ENCODE data around the gene CNN3. TPM values are rescaled to one million over a fixed set of nuclear protein-coding genes. Genes with fewer than 3 reads are reported as not detected.

CNN3 gene
- total and polyA plus RNA-seq, 8 donors = 239 to 326 (median 277) TPM

DNA sequence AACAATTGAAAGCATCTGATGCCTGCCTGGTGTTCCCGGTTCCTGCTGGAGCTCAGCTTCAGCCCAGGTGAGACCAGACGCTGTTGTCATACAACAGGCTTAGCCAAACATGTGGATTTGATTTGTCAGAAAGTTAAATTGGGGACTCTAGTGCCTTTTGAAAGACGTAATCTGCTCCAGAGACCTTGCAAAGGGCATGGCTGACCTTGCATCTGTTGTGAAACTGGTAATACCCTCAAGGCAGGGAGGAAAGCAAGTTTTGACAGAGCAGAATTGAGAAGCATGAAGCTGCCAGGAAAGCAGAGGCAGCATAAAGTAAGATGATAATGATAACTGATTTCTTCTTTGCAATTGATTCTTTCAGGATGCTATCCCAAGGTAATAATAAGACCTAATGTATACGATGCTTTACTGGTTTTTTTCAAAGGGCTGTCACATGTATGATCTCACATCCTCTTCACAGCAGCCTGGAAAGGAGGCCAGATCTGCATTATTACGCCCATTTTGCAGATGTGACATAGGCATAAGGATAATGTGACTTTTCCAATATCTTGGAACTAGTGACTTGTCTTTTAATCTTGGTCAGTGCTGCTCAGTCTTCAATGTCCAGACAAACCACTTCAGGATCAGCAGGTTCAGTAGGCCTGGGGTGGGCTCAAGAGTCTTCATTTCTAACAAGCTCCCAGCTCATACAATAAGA is 24.7 kb upstream of the CNN3 start:
- ATAC-seq = no peak

DNA sequence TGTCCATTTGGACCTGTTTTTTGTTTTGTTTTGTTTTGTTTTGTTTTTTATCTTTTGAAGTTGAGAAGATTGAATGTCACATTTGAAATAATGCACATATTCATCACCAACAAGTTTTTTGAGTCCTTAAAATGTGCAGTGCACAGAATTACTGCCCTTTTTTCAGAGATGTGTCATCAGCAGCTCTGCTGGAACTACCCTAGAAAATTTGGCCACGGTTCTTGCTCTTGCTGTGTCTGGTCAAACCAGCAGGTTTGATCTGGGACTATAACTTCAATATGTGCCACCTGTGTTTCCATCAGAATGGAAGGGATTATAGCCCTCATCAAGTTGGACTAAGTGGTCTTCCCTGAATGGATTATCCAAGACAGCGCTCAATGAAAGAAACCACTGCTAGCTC is 24.1 kb upstream of the CNN3 start:
- intact Hi-C loops (cut with DNase I) = no loop called here
- Histone ChIP-seq H3K4me3 (no peak overlapping the region), H3K36me3 (no peaks in the 10 kb centered on the region), H3K27me3 (no peaks in the 10 kb centered on the region), H3K27ac (no peak overlapping the region), H3K4me1 (peaks cover 0 to 9% of the 10 kb centered on the region in 2 donors), H3K9me3 (no peaks in the 10 kb centered on the region)
- TF ChIP-seq, protein P1, sequence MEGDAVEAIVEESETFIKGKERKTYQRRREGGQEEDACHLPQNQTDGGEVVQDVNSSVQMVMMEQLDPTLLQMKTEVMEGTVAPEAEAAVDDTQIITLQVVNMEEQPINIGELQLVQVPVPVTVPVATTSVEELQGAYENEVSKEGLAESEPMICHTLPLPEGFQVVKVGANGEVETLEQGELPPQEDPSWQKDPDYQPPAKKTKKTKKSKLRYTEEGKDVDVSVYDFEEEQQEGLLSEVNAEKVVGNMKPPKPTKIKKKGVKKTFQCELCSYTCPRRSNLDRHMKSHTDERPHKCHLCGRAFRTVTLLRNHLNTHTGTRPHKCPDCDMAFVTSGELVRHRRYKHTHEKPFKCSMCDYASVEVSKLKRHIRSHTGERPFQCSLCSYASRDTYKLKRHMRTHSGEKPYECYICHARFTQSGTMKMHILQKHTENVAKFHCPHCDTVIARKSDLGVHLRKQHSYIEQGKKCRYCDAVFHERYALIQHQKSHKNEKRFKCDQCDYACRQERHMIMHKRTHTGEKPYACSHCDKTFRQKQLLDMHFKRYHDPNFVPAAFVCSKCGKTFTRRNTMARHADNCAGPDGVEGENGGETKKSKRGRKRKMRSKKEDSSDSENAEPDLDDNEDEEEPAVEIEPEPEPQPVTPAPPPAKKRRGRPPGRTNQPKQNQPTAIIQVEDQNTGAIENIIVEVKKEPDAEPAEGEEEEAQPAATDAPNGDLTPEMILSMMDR (IDR thresholded peaks at IDR 0.05) = no peak
- DNase-seq (no peak), ATAC-seq (no peak)

More for the DNA sequence above, 24.7 kb upstream of the CNN3 start:
- TF ChIP-seq, protein P1 (IDR thresholded peaks at IDR 0.05) = no peak
- no peak overlapping the region for H3K27ac ChIP-seq
- peaks cover 0 to 9% of the 10 kb centered on the region in 2 donors for H3K4me1 ChIP-seq
- H3K27me3 ChIP-seq = no peaks in the 10 kb centered on the region
- DNase-seq = no peak
- intact Hi-C loops (cut with DNase I) = no loop called here
- no peak overlapping the region for H3K4me3 ChIP-seq
- H3K36me3 ChIP-seq = no peaks in the 10 kb centered on the region
- H3K9me3 ChIP-seq = no peaks in the 10 kb centered on the region

DNA sequence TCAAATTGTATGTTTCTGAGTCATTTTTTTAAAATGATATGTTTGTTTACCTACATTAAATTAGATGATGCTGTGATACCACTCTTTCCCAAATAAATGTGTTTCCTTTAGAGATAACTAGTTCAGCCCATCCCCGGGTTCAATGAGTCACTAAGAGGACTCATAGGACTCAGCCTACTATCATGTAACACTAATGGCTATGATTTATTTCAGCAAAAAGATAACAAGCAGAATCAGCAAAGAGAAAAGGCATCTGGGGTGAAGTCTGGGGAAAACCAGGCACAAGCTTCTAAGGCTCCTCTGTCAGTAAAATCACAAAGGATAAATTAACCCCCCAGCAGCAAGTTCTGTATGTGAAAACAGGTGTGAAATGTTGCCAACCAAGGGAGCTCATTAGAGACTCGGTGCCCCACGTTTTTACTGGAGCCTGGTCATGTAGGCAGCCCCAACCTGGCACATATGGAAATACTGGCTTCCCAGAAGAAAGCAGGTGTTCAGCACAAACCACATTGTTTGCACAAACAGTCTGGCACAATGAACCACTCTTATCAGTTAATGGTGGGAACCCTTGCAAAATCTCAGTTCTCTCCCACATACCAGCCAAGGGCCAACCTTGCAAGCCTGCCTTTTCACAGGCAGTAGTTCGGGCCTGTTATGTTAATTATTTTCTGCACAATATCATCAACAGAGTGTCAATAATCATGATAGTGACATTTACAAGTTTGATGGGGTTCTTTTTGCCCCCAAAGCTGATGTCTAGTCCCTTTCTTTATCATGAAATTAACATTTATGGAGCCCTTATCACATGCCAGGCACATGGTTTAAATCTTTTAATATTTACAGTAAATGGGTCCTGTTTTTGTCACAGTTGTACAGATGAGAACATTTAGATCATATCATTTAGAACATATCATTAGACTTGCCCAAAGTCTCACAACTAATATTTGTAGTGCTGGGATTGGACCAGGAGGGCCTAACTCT is 23.1 kb upstream of the CNN3 start:
- H3K27me3 ChIP-seq = no peaks in the 10 kb centered on the region
- ATAC-seq (peak; percentile 80), DNase-seq (no peak)
- H3K27ac ChIP-seq = no peak overlapping the region
- intact Hi-C loops (cut with DNase I) = no loop called here
- peaks cover 0 to 8% of the 10 kb centered on the region in 2 donors for H3K4me1 ChIP-seq
- H3K36me3 ChIP-seq = no peaks in the 10 kb centered on the region
- no peak overlapping the region for H3K4me3 ChIP-seq
- no peaks in the 10 kb centered on the region for H3K9me3 ChIP-seq
- TF ChIP-seq, protein P1 (IDR thresholded peaks at IDR 0.05) = no peak

DNA sequence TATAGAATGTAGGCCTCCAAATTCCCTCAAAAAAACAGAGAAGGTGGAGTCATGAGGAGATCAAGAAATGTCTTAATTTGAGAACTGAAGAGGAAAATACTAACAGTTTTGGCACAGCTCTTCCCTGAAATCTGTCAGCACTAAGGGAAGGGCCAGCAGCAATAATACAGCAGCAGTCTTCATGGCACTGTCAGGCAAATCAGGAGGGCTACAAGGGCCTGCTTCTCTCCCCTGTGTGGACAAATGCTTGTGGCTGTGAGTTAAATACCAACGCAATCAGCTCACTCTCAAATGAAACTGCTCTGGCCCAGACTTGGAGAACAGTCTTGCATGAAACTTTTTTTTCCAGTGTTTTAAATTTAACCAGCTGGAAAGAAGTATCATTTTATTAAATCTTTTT is 20.5 kb upstream of the CNN3 start:
- H3K27ac ChIP-seq = peak overlapping the region in 1 of 2 donors; percentile 62
- TF ChIP-seq, protein P1 (IDR thresholded peaks at IDR 0.05) = no peak
- ATAC-seq = peak; percentile 74
- no peak overlapping the region for H3K4me3 ChIP-seq
- H3K36me3 ChIP-seq = no peaks in the 10 kb centered on the region
- peak in 1 of 4 donors; percentile 30 for DNase-seq
- no peaks in the 10 kb centered on the region for H3K9me3 ChIP-seq
- no peaks in the 10 kb centered on the region for H3K27me3 ChIP-seq
- H3K4me1 ChIP-seq = peaks cover 0 to 5% of the 10 kb centered on the region in 2 donors
- intact Hi-C loops (cut with DNase I) = no loop called here

DNA sequence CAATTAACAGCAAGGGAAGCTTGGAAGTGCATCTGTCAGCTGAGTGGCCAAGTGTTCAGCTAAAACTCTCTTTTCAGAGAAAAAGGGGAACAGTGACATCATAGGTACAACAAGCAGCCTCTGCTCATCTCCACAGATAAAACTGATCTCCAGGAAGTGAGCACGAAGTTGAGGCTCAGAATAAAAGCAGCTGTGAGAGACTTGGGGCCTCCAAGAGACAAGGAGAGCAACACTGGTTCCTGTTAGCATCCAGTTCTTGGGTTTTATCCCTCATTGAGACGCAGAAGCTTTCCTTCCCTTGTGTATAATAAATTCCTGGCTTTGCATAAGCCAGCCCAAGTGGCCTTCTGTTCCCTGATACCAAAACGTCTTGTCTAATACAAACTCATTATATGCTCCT is 20.0 kb upstream of the CNN3 start:
- intact Hi-C loops (cut with DNase I) = no loop called here
- no peaks in the 10 kb centered on the region for H3K9me3 ChIP-seq
- peak overlapping the region in 1 of 2 donors; percentile 54 for H3K27ac ChIP-seq
- no peaks in the 10 kb centered on the region for H3K27me3 ChIP-seq
- ATAC-seq (no peak), DNase-seq (no peak)
- H3K4me1 ChIP-seq = peaks cover 0 to 5% of the 10 kb centered on the region in 2 donors
- TF ChIP-seq, protein P1 (IDR thresholded peaks at IDR 0.05) = no peak
- H3K4me3 ChIP-seq = no peak overlapping the region
- H3K36me3 ChIP-seq = no peaks in the 10 kb centered on the region

Data from left lung (tissue), 10 donors.